GM12878 (cell line): Measurements from ENCODE around the gene FGD4. TPM values are rescaled to one million over a fixed set of nuclear protein-coding genes. Genes with fewer than 3 reads are reported as not detected.
A peak's percentile ranks its signal among the peaks of the same experiment; 100 is the strongest.

ENCODE experiments used
- ATAC-seq: fragments of 200-7000 bp; cut with Tn5 transposase; 3 replicates; pipeline ENCODE4 v1.9.1; 2020; ENCODE audit warnings: mild to moderate bottlenecking, moderate library complexity
- BruUV-seq: library from RNA; stranded (reverse); fragments of 400-500 nt; replicated peaks from 2 replicates; lab custom pipeline; 2021; lab: Mats Ljungman, UMichigan
- CTCF ChIA-PET: fragments of 300-600 bp; sonication (Branson Sonifier 250); formaldehyde crosslinking; extraction: SDS; loops from one replicate; lab custom pipeline; 2021; ENCODE audit warnings: inconsistent platforms; lab: Yijun Ruan, JAX
- POLR2A ChIA-PET: fragments of 350-600 bp; formaldehyde crosslinking; extraction: SDS; loops from one replicate; lab custom pipeline; 2021; ENCODE audit warnings: inconsistent platforms; lab: Charles Lee
- RAD21 ChIA-PET: fragments of 300-600 bp; sonication (Branson Sonifier 250); formaldehyde crosslinking; loops from one replicate; lab custom pipeline; 2023; ENCODE audit warnings: antibody characterized with exemption; ENCODE audit not compliant: unreplicated experiment; lab: Charles Lee
- SMC1A ChIA-PET: fragments of 300-600 bp; sonication (Branson Sonifier 250); formaldehyde crosslinking; loops from one replicate; lab custom pipeline; 2023; ENCODE audit not compliant: unreplicated experiment, uncharacterized antibody; lab: Charles Lee
- DNase-seq: peaks from one replicate; pipeline ENCODE4 v3.0.0-alpha.2; 2011; ENCODE audit warnings: low read depth, low spot score
- FAIRE-seq: peaks from 3 replicates; lab custom pipeline; 2011; peaks lifted over from hg19 to GRCh38; lab: Jason Lieb, UNC
- H2AFZ ChIP-seq: 2 replicates; pipeline ENCODE4 v1.6.0; 2011; ENCODE audit warnings: low read depth, low read length, control low read depth; ENCODE audit not compliant: control insufficient read depth
- H3K27ac ChIP-seq: 2 replicates; pipeline ENCODE4 v1.5.1; 2011; ENCODE audit warnings: control low read depth; ENCODE audit not compliant: control insufficient read depth, insufficient read depth
- H3K27me3 ChIP-seq, 2 experiments: replicated peaks in 1 of 2; 2 replicates each; pipeline versions ENCODE4 v1.6.0 to v1.6.1; 2011; ENCODE audit warnings: low read length in 1 of 2; ENCODE audit not compliant: control insufficient read depth in 2 of 2, insufficient read depth in 2 of 2
- H3K36me3 ChIP-seq, 2 experiments: 2 replicates each; pipeline ENCODE4 v1.5.1; 2011; ENCODE audit warnings: low read length in 1 of 2; ENCODE audit not compliant: control insufficient read depth in 2 of 2, insufficient read depth in 2 of 2
- H3K4me1 ChIP-seq: 2 replicates; pipeline ENCODE4 v1.6.1; 2011; ENCODE audit warnings: mild to moderate bottlenecking, low read length, moderate library complexity, mixed read lengths; ENCODE audit not compliant: control insufficient read depth, insufficient read depth
- H3K4me2 ChIP-seq: 2 replicates; pipeline ENCODE4 v1.6.0; 2011; ENCODE audit warnings: control low read depth; ENCODE audit not compliant: control insufficient read depth, insufficient read depth
- H3K4me3 ChIP-seq: fragments of 200-600 bp; sonication (generic); 2 replicates; pipeline ENCODE4 v1.5.1; 2016
- H3K79me2 ChIP-seq: 2 replicates; pipeline ENCODE4 v1.6.0; 2011; ENCODE audit warnings: low read length; ENCODE audit not compliant: control insufficient read depth, insufficient read depth
- H3K9ac ChIP-seq: 2 replicates; pipeline ENCODE4 v1.8.0; 2011; ENCODE audit warnings: low read length, control low read depth, mixed read lengths; ENCODE audit not compliant: control insufficient read depth, insufficient read depth
- H3K9me3 ChIP-seq: replicated peaks from 3 replicates; pipeline ENCODE4 v1.5.1; 2011; ENCODE audit warnings: mild to moderate bottlenecking, low read length; ENCODE audit not compliant: control insufficient read depth, insufficient read depth
- H4K20me1 ChIP-seq: 2 replicates; pipeline ENCODE4 v1.6.0; 2011; ENCODE audit not compliant: control insufficient read depth, insufficient read depth
- CHD4 ChIP-seq: fragments of 200-600 bp; sonication (generic); IDR thresholded peaks from 2 replicates; pipeline ENCODE4 v1.6.1; 2016; ENCODE audit warnings: mild to moderate bottlenecking
- DPF2 ChIP-seq: fragments of 450-650 bp; IDR thresholded peaks from 2 replicates; pipeline ENCODE4 v1.6.1; 2017; ENCODE audit warnings: mild to moderate bottlenecking
- EED ChIP-seq: sonication (generic); IDR thresholded peaks from 2 replicates; pipeline ENCODE4 v1.6.1; 2016; ENCODE audit warnings: antibody characterized with exemption, low read depth
- HCFC1 ChIP-seq: fragments of 150-350 bp; IDR thresholded peaks from 2 replicates; pipeline ENCODE4 v1.6.1; 2014; ENCODE audit warnings: low read length
- IKZF1 ChIP-seq: fragments of 450-650 bp; conservative IDR thresholded peaks from 2 replicates; pipeline ENCODE4 v1.6.1; 2017; ENCODE audit warnings: antibody characterized with exemption, mild to moderate bottlenecking
- JUNB ChIP-seq: IDR thresholded peaks from 2 replicates; pipeline ENCODE4 v1.6.1; 2016; ENCODE audit warnings: antibody characterized with exemption, mild to moderate bottlenecking
- MEF2A ChIP-seq: IDR thresholded peaks from 2 replicates; pipeline ENCODE4 v1.6.1; 2011; ENCODE audit warnings: low read depth, mild to moderate bottlenecking, low read length, moderate library complexity; ENCODE audit not compliant: insufficient read depth
- MYB ChIP-seq: fragments of 150-350 bp; IDR thresholded peaks from 2 replicates; pipeline ENCODE4 v1.6.1; 2014; ENCODE audit warnings: mild to moderate bottlenecking, low read depth, low read length, borderline replicate concordance
- NBN ChIP-seq: fragments of 450-650 bp; IDR thresholded peaks from 2 replicates; pipeline ENCODE4 v1.6.1; 2016
- NFXL1 ChIP-seq: fragments of 450-650 bp; IDR thresholded peaks from 2 replicates; pipeline ENCODE4 v1.6.1; 2017; ENCODE audit warnings: antibody characterized with exemption, mild to moderate bottlenecking, borderline replicate concordance
- RBBP5 ChIP-seq: fragments of 200-600 bp; sonication (generic); conservative IDR thresholded peaks from 2 replicates; pipeline ENCODE4 v1.6.1; 2016
- RUNX3 ChIP-seq: IDR thresholded peaks from 2 replicates; pipeline ENCODE4 v1.6.1; 2012; ENCODE audit warnings: low read length, inconsistent platforms
- SMARCA5 ChIP-seq: fragments of 450-650 bp; IDR thresholded peaks from 2 replicates; pipeline ENCODE4 v1.6.1; 2017; ENCODE audit warnings: mild to moderate bottlenecking
- STAT1 ChIP-seq: fragments of 450-650 bp; conservative IDR thresholded peaks from 2 replicates; pipeline ENCODE4 v1.6.1; 2014; ENCODE audit warnings: antibody characterized with exemption, mild to moderate bottlenecking
- ZNF217 ChIP-seq: fragments of 450-650 bp; IDR thresholded peaks from 2 replicates; pipeline ENCODE4 v1.6.1; 2017; ENCODE audit warnings: antibody characterized with exemption, mild to moderate bottlenecking
- ZZZ3 ChIP-seq: IDR thresholded peaks from 2 replicates; pipeline ENCODE4 v1.6.1; 2011; ENCODE audit warnings: low read depth; ENCODE audit not compliant: control insufficient read depth, insufficient read length
- WGBS: methylation state at CpG from one replicate; pipeline ENCODE4 v1.1.6; 2016; ENCODE audit warnings: low lambda C conversion rate; ENCODE audit not compliant: insufficient replicate concordance, insufficient coverage; ENCODE audit errors: missing lambda C conversion rate; 5-methylcytosine and 5-hydroxymethylcytosine counted together
- in situ Hi-C: fragments of 300-500 bp; cut with MboI; formaldehyde crosslinking; loops from 9 replicates; pipeline ENCODE4 v1.14.3; 2018; ENCODE audit warnings: mixed read lengths
- intact Hi-C: fragments of 100-400 bp; cut with micrococcal nuclease; formaldehyde crosslinking; loops from one replicate; pipeline ENCODE4 v1.14.2; 2022; ENCODE audit not compliant: unreplicated experiment
- polyA plus RNA-seq, 11 experiments: library from polyadenylated mRNA; depleted of rRNA in 4 of 11; unstranded in 6 of 11; stranded (reverse) in 5 of 11; fragments of >200 nt; fragmentation: Nextera tagmentation in 4 of 11; fragmentation: Illumina TruSeq in 1 of 11; extraction: Ambion mirVana in 4 of 11; extraction: Trizol in 1 of 11; gene quantifications; 1 replicate in 1 of 11; 2 replicates in 10 of 11; pipeline versions ENCODE4 v1.2.1 to v1.2.3, GENCODE V29; 2011 to 2016; ENCODE audit warnings: inconsistent platforms in 2 of 11, missing spikeins in 2 of 11, low read depth in 1 of 11
- total RNA-seq, 4 experiments: library from RNA; depleted of rRNA in 3 of 4; stranded (reverse); fragments of >200 nt in 3 of 4; fragmentation: Illumina TruSeq in 1 of 4; extraction: Trizol in 1 of 4; gene quantifications; 2 replicates each; pipeline versions ENCODE4 v1.2.1 to v1.2.3, GENCODE V29; 2013 to 2021
- TF ChIP-seq, protein P1 (sequence below): fragments of 450-650 bp; IDR thresholded peaks from 2 replicates; pipeline ENCODE4 v1.6.1; 2016; ENCODE audit warnings: mild to moderate bottlenecking, moderate library complexity, borderline replicate concordance
- TF ChIP-seq, protein P2 (sequence below): fragments of 450-650 bp; IDR thresholded peaks from 2 replicates; pipeline ENCODE4 v1.6.1; 2017; ENCODE audit warnings: mild to moderate bottlenecking, moderate library complexity

Gene FGD4
- total and polyA plus RNA-seq, 10 of the 15 experiments (the other 5 are each of a cell fraction or from before 2014, with no cell fraction given), result 0.01 to 0.18 (median 0.08) TPM; not detected in 3

DNA sequence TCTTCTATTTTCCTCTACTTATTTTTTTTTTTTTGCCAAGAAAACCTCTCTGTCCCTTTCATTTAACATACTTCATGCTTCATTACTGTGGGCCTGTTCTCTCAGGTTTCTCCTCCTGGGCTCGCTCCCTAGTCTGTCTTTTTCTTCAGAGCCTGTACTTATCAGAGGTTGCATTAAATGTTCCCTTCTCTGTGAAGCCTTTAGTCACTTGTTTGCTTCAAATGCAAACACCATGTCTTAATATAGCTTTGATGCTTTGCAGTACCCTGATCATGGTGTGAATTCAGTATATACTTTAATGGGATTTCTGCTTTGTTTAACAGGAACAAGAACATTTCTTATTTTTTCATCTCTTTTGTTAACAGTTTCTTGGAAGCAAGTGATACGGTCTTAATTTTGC lies 207.1 kb downstream of the FGD4 start (continued):
- TF ChIP-seq, protein P1, sequence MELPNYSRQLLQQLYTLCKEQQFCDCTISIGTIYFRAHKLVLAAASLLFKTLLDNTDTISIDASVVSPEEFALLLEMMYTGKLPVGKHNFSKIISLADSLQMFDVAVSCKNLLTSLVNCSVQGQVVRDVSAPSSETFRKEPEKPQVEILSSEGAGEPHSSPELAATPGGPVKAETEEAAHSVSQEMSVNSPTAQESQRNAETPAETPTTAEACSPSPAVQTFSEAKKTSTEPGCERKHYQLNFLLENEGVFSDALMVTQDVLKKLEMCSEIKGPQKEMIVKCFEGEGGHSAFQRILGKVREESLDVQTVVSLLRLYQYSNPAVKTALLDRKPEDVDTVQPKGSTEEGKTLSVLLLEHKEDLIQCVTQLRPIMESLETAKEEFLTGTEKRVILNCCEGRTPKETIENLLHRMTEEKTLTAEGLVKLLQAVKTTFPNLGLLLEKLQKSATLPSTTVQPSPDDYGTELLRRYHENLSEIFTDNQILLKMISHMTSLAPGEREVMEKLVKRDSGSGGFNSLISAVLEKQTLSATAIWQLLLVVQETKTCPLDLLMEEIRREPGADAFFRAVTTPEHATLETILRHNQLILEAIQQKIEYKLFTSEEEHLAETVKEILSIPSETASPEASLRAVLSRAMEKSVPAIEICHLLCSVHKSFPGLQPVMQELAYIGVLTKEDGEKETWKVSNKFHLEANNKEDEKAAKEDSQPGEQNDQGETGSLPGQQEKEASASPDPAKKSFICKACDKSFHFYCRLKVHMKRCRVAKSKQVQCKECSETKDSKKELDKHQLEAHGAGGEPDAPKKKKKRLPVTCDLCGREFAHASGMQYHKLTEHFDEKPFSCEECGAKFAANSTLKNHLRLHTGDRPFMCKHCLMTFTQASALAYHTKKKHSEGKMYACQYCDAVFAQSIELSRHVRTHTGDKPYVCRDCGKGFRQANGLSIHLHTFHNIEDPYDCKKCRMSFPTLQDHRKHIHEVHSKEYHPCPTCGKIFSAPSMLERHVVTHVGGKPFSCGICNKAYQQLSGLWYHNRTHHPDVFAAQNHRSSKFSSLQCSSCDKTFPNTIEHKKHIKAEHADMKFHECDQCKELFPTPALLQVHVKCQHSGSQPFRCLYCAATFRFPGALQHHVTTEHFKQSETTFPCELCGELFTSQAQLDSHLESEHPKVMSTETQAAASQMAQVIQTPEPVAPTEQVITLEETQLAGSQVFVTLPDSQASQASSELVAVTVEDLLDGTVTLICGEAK, result no peak
- no peak for TF ChIP-seq JUNB

DNA sequence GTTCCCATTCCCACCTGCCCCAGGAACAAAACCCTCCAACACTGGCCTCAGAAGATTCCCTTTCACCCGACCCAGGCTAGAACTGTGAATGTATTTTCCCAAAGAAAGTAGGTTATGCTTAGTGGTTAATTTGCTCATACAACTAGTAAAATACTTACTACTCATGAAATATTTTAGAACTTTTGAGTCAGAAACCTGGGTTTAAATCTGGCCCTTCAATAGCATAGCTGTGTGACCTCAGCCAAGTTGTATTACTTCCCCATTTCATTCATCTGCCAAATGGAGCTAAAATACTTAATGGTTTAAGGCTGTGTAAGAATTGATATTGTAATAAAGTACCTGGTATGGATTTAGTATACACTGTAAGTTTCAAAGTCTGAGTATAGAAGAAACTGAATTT lies 210.6 kb downstream of the FGD4 start:
- POLR2A ChIA-PET, result no interaction called here
- intact Hi-C loops, result no loop called here
- TF ChIP-seq NBN (no peak), DPF2 (no peak), RUNX3 (peak; percentile 52; the same call in 1 of the 2 replicates), MYB (no peak), ZNF217 (no peak), ZZZ3 (no peak), CHD4 (no peak), IKZF1 (no peak), JUNB (peak; percentile 78), STAT1 (no peak), HCFC1 (no peak), RBBP5 (no peak), SMARCA5 (no peak), EED (peak; percentile 56; the same call in 1 of the 2 replicates), MEF2A (0 out of 2 replicates have a peak, but pooled peaks have one; percentile 14), NFXL1 (no peak)
- TF ChIP-seq, protein P2, sequence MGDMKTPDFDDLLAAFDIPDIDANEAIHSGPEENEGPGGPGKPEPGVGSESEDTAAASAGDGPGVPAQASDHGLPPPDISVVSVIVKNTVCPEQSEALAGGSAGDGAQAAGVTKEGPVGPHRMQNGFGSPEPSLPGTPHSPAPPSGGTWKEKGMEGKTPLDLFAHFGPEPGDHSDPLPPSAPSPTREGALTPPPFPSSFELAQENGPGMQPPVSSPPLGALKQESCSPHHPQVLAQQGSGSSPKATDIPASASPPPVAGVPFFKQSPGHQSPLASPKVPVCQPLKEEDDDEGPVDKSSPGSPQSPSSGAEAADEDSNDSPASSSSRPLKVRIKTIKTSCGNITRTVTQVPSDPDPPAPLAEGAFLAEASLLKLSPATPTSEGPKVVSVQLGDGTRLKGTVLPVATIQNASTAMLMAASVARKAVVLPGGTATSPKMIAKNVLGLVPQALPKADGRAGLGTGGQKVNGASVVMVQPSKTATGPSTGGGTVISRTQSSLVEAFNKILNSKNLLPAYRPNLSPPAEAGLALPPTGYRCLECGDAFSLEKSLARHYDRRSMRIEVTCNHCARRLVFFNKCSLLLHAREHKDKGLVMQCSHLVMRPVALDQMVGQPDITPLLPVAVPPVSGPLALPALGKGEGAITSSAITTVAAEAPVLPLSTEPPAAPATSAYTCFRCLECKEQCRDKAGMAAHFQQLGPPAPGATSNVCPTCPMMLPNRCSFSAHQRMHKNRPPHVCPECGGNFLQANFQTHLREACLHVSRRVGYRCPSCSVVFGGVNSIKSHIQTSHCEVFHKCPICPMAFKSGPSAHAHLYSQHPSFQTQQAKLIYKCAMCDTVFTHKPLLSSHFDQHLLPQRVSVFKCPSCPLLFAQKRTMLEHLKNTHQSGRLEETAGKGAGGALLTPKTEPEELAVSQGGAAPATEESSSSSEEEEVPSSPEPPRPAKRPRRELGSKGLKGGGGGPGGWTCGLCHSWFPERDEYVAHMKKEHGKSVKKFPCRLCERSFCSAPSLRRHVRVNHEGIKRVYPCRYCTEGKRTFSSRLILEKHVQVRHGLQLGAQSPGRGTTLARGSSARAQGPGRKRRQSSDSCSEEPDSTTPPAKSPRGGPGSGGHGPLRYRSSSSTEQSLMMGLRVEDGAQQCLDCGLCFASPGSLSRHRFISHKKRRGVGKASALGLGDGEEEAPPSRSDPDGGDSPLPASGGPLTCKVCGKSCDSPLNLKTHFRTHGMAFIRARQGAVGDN, result no peak

More for the DNA sequence above, 210.6 kb downstream of the FGD4 start:
- Histone ChIP-seq H3K36me3 (no peaks in the 10 kb centered on the region), H3K4me1 (no peaks in the 10 kb centered on the region), H3K4me2 (no peak overlapping the region), H3K4me3 (no peak overlapping the region), H3K9me3 (no peaks in the 10 kb centered on the region), H3K79me2 (no peaks in the 10 kb centered on the region), H3K27ac (no peak overlapping the region), H2AFZ (no peak overlapping the region), H3K27me3 (no peaks in the 10 kb centered on the region), H4K20me1 (no peaks in the 10 kb centered on the region), H3K9ac (no peak overlapping the region)
- SMC1A ChIA-PET, result interaction anchor here (0.8 to 1.3 kb wide), 3 partner anchors 9 to 51 kb away, joined by 3 to 4 read pairs (median 3); no protein-coding TSS in a partner anchor
- RAD21 ChIA-PET, result interaction anchor here (1.0 to 1.1 kb wide), 2 partner anchors 8 to 145 kb away, joined by 3 read pairs; no protein-coding TSS in a partner anchor
- in situ Hi-C loops, result no loop called here
- 5% methylated on average over 1 of the region's 1 CpG for WGBS
- FAIRE-seq (no peak), DNase-seq (no peak), ATAC-seq (peak; percentile 78)
- no TSS peak for BruUV-seq
- CTCF ChIA-PET, result interaction anchor here (0.6 to 1.1 kb wide), 4 partner anchors 8 to 237 kb away, joined by 3 to 6 read pairs (median 3); no protein-coding TSS in a partner anchor
